Measurements from ENCODE around the gene ELN.

Gene ELN

GRCh38 chr7:74092321-74092963 lies 64.5 kb downstream of the ELN start:
- peak in 1 of 56 donors; percentile 8 for DNase-seq

- DNase-seq, result peak in 24 of 56 donors; percentile 6 to 54 (median 28)
Measured at GRCh38 chr7:74092964-74093471, 65.0 kb downstream of the ELN start.

GRCh38 chr7:74093671-74094223 lies 65.8 kb downstream of the ELN start:
- DNase-seq, result peak in 2 of 56 donors; percentile 15 to 16

- peak in 21 of 56 donors; percentile 6 to 71 (median 23) for DNase-seq
Measured at GRCh38 chr7:74094224-74095101, 66.5 kb downstream of the ELN start.

DNA sequence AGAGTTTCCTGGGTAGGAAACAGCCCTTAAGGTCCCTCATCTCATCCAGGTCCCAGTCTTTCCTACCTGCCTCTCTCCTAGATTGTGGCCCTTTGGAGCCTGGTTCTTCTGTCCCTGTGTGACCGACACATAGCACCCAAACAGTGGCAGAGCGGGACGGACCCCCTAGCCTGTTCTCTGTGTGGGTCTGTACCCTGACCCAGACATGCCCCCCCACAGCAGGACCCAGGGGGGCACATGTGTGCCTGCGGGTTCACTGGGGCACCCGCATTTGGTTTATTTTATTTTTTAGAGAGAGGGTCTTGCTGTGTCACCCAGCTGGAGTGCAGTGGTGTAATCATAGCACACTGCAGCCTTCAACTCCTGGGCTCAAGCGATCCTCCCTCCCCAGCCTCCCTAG lies 67.2 kb downstream of the ELN start:
- DNase-seq, result no peak

DNA sequence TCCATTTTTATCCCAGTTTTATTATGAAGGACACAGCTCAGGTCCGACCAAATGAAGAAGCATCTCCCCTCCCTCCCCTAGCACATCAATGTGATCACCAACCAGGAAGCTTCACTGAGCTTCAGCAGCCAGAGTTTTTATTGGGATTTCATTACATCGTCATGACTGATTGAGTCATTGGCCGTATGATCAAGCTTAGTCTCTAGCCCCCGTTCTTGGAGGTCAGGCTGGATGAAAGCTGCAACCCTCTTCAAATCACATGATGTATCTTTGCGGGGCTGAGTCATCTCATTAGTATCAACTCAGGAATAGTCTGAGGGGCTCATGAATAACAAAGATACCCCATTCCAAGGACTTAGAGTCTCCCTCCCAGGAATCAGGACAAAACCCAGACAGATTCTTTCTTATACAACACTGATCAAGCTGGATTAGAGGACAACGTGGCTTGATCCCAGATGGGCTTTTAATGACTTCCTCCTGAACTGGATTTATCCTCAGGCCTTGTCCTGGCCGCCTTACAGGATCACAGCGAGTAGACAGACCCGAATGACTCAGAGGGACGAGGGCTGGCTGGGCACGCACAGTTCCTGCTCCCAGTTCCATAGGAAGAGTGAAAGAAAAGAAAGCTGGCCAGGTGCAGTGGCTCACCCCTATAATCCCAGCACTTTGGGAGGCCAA lies 70.1 kb downstream of the ELN start:
- no peak for DNase-seq

GRCh38 chr7:74099031-74099430 lies 71.1 kb downstream of the ELN start:
- no peak for DNase-seq

DNA sequence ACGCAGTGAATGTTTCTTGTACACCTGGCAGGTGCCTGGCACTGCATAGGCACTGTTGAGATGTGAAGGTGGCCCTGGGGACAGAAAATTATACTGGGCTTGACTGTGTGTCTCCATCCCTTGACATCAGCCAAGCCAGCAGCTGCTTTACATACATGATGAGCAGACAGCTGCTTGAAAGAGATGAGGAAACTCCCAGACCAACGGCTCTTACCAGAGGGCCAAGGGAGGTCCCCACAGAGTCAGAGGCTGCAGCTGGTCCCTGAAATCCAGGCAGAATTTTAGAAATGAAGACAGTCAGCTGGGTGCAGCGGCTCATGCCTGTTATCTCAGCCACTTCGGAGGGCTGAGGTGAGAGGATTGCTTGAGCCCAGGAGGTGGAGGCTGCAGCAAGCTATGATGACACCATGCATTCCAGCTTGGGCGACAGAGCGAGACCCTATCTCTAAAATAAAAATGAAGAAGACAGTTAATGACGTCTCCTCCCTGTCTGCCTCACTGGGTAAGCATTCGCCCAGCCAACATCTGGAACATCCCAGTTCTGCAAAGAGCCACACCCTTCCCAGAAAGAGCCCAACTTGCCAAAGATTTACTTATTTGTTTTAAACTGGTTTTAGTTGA lies 73.2 kb downstream of the ELN start:
- DNase-seq, result no peak

- DNase-seq, result no peak
Measured at GRCh38 chr7:74103219-74103772, 75.3 kb downstream of the ELN start.

GRCh38 chr7:74104702-74105101 lies 76.7 kb downstream of the ELN start:
- DNase-seq, result no peak

- DNase-seq, result no peak
Measured at GRCh38 chr7:74105992-74106391, 78.0 kb downstream of the ELN start.

GRCh38 chr7:74106846-74107245 lies 78.9 kb downstream of the ELN start:
- DNase-seq, result no peak

DNA sequence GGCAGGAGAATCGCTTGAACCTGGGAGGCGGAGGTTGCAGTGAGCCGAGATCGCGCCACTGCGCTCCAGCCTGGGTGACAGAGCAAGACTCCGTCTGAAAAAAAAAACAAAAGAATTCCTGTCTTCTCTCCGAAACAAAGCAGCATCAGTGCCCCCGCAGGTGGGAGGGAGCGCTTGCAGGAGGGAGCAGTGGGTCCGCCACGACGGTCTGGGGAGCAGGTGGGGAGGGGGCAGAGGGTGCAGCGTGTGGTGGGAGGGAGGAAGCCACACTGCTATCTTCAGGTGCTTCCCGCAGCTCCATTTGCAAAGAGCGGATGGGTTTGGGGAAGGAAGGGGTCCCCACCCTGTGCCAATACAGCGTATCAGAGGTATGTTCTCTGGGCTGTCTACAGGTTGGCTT lies 87.4 kb downstream of the ELN start:
- no peak for DNase-seq

DNA sequence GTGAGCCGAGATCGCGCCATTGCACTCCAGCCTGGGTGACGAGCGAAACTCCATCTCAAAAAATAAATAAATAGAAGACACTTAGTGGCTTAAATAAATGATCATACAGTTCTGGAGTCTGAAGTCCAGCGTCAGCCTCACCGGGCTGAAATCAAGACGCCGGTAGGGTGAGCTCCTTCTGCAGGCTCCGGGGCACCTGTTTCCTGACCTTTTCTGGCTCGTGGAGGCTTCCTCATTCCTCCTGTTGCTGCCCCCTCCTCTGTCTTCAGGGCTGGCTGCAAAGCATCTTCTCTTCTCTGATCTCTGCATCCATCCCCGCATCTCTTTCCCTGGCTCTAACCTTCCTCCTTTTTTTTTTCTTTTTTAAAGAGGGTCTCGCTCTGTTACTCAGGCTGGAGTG lies 88.4 kb downstream of the ELN start:
- DNase-seq, result no peak
